HG03025 (cell line): ENCODE results near the gene NAA10.

Source experiments
- ATAC-seq: cut with Tn5 transposase; IDR thresholded peaks from one replicate; pipeline ENCODE4 v1.9.1; 2021; ENCODE audit warnings: mild to moderate bottlenecking, moderate library complexity; ENCODE audit not compliant: unreplicated experiment, low FRiP score

Gene NAA10

DNA sequence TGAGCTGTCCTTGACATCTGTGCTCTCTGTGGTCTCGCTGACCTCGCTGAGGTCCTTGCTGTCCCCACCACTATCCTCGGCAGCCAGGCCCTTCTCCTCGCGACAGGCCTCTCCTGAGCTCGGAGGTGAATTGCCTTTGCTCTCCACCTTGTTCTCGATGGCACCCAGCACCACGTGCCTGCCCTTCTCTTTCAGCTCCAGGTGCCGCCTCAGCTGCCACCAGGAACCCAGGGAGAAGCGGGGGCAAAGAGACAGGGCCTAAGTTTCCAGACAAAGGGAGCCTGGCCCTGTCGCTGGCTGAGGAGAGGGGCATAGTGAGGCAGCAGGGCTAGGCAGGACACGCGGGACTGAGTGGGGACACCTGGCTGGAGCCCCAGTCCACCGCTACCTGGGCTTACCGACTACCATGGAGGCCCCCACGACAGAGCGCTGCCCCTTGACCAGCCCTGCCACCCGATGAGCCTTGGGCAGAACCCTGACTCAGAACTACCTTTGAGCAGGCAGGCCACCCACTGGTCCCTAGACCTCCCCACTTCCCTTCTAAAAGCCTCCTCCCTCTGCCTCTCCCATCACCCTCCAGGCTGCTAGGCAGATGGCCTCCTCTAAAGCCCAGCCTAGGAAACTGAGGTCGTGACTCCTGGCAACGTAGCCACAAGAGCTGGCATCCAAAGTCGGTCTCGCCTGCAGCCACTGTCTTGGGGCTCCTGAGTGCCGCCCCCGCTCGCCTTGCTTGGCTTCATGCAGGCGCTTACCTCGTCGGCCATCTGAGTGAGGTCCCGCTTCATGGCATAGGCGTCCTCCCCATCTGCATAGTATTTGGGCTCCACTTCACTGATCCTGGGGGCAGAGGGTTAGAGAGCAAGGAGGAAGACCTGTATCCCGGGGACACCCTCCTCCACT is 4.6 kb downstream of the NAA10 start:
- no peak for ATAC-seq

DNA sequence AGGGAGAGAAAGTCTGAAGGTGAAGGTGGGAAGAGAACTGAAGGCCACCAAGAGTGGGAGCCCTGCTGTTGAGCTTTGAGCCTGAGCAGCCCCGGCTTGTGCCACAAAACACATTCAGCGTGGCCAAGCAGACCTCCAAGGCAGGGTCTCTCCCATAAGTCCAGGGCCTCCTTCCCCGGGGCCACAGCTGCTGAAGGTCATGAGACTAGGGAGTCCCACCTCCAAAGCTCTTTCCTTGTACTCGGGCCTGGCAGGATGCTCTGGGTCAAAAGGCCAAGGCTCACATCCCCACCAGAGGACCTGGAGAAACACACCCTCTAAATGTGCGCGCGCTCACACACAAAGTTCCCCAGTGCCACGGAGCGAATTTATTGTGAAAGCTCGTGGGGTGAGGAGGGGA is 5.3 kb downstream of the NAA10 start:
- no peak for ATAC-seq

DNA sequence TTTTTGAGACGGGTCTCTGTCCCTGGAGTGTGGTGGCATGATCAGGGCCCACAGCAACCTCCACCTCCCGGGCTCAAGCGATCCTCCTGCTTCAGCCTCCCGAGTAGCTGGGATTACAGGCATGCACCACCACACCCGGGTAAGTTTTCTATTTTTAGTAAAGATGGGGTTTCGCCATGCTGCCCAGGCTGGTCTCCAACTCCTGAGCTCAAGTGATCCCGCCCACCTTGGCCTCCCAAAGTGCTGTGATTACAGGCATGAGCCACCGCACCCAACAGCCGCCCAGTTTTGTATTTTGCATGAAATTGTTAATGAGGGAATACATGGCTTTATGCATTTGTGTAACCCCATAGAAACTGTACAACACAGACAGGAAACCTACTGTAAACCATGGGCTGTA is 6.0 kb downstream of the NAA10 start:
- ATAC-seq: no peak

DNA sequence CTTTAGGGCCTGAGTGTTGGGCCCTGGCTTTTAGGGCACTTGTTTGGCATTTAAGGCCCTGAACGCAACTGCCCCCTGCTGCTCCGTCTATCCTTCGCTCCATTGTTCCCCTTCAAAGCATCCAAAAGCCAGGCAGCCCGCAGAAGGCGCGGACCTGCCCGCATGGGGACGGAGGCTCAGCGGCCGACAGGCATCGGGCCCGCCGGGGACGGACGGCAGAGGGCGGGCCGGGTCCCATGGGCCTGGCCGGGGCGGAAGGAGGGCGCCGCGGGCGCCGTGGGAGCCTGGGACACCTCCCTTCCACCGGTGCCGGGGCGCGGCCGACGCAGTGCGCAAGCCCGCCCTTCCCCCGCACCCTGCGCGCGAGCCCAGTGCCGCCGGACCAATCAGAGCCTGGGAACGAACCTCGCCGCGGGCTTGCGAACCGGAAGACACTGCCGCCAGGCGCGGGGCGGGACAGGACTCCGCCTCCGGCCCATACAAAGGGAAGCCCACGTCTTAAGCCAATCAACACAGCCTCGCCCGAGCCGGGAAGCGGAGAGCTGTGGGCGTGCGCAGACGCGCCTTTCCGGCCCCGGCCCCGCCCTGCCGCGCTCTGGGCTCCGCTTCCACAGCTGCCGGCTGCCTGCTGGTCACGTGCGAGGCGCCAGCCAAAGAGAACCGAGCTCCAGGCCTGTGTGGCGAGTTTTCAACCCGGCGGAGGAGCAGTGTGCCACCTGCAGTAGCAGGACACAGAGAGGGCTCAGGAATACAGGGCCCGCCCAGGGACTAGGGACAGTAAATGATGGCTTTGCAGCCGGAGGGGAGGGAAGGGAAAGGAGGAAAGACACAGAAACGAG is 6.7 kb downstream of the NAA10 start:
- ATAC-seq: peak; percentile 53

DNA sequence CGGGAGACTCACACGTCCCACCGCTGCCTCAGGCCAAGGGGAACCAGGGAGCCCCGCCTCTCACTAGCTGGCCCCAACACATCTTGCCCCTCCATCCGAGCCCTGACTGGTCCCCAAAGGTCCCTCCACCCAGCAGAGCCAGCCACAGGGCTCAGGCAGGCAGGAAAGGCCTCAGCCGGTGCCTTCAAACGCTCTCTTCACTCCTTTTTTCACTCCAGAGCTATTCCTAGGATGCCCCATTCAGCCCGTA is 7.2 kb downstream of the NAA10 start:
- no peak for ATAC-seq

DNA sequence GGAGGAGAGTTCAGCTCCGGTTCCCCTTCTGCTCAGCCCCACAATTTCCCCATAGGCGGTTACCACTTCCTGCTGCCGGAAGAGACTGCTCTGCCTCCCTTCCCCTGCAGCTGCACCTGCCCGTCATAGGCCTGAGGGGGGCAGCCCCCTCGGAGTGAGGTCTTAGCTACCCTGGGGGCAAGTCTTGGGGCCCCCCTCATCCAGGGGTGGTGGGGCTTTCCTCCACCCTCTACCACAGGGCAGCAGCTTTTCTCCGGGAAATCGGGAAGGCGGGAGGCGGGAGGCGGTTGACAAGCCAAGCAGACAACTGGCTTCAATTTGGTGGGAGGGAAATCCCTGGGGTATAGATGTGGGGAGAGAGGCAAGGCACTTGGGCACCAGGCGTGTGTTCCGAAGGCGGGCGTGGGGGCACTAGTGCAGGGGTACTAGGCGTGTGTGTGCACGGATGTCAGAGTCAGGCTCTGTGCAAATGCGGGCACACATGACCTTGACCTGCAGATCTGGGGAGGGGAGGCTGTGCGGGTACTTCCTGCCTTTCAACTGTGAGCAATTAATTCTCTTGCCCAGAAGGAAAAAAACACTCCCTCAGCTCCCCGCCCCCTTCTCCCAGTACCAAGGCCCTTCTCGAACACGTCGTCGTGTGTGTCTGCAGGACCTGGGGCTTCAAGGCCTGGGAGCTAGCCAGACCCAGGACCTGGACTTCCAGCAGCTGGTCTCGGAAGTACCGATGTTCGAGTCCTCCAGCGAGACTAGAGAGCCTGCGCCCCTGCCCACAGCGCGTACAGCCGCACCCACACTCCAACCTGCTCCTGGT is 7.8 kb downstream of the NAA10 start:
- ATAC-seq: peak; percentile 41

DNA sequence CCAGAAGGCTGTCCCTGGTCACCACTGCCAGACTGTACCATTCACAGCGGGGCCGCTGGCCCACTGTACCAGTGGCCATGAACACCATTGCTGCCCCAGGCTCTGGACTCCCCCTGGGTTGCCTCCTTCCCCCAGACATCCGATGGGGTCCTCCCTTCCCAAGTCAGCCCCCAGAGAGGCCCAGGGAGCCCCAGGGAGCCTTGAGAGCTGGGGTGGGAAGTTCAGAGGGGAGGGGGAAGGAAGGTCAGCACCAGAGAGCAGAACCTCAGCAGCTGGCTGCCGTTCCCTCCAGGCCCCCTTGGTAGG is 8.3 kb downstream of the NAA10 start:
- no peak for ATAC-seq

DNA sequence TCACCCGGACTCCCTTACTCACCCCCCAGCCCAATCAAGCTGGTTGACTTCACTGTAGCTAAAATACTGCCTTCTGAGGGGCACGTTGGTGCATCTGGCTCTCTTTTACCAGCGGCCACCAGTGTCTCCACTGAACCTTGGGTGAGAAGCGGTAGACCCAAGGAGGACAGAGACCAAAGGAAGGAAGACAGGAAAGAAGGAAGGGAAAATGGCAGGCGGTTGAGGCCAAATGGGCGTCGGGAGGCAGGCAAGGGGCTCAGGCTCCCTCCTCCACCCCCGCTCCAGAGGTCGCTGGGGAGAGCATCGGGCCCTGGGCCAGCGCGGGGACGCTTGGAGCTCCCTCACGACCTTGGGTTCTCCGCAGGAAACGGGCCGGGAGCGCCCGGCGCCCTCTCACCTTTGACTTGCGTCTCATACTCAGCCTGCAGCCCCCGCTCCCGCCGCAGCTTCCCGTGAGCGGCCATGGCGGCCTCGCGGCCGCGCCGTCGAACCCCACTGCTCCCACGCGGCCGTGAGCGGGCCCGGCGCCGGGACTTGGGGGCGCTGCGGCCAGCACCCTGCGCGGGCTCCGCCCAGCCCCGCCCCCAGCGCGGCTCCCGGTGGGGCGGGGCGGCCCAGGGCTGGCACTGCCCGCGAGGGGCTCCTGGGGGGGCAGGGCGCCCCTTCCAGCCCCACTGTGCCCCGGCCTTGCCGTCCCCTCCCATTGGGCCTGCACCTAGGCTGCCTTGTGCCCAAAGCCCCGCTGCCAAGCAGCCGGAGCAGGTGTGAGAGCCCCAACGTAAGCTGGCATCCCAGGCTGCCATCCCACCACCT is 8.9 kb downstream of the NAA10 start, which contains the start of gene ARHGAP4:
TSS of gene ARHGAP4 (minus strand) at position 526 of the 813 bp plus-strand sequence. CDS start at position 464, 62 bp downstream.
- no peak for ATAC-seq

DNA sequence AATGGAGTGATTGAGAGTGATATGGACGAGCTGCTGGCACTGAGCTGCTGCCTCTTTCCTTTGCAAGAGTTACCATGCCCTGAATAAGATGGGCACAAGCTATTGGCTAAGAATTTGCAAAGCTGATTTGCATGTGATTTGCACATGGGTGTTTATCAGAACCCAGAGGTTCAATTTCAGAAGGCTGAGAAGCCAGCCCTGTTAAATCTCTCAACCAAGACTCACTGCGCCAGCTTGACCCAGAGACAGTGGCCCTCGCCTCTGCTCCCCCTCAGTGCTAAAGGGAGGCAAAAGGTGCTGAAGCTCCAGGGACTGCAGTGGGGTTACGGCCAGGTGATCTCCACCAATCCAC is 9.5 kb downstream of the NAA10 start:
- no peak for ATAC-seq

DNA sequence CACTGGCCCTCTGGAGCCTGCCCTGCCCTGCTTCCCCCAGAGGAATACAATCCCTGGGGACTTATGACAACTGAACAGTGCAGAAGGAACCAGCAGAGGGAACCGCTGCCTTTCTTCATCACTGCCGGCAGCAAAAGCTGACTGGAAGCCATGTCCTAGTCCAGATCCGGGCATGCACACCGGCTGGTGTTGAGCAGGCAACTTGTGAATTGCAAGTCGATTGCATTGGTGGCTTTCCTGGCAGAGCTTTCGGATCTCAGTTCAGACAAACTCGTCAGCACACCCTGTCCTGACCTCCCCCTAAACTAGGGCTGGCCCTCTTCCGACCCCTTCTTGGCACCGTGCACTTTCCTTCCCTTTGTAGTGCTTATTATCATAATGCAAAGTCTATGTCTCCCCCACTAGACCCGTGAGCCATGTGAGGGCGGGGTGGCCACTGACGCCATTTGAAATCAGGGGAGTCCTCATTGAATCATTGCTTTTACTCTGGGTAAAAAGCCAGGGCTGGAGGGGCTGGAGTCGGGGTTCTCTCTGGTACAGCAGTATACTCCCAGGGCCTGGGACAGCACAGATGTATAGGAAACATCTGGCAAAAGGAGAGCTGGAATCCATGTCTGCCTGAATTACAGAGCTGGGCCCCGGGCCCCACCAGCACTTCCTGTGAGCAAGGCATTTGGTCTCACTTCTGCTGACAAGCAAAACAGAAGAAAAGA is 10.5 kb downstream of the NAA10 start:
- ATAC-seq: no peak

DNA sequence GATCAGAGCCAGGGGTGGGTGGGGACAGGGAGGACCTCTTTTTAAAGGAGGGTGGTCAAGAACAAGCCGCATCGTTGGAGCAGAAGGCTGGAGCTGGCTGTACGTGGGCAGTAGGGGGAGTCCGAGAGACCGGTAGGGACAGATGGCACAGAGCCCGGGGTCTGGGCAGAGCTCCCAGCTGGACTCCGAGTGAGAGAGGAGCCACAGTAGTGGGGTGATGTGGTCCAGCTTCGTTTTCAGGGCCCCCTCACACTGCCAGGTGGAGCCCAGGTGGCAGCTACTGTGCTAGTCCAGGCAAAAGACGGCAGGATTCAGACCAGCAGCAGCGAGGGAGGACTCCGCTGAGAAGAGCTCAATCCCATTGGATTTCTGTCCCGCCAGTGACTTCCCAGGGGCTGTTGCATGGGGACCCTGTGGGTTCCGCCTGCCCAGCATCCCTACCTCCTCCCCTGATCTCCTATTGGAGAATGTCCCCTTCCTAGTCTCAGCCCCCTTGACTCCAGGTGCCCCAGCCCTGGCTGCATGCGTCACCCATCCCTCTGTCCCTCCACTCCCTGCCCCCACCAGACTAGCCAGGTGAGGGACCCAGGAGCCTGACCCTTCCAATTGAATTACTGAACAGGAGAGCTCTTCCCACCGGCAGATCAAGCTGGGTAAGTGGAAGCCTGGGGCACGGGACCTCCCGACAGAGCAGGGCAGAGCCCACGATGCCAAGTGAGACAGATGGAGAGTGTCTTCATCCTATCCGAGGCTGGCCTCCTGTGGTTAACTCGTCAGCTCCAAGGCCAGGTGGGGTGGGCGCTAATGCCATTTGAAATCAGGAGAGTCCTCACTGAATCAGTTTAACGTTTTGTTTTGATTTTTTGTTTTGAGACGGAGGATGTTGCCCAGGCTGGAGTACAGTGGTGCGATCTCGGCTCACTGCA is 11.6 kb downstream of the NAA10 start:
- ATAC-seq: no peak

DNA sequence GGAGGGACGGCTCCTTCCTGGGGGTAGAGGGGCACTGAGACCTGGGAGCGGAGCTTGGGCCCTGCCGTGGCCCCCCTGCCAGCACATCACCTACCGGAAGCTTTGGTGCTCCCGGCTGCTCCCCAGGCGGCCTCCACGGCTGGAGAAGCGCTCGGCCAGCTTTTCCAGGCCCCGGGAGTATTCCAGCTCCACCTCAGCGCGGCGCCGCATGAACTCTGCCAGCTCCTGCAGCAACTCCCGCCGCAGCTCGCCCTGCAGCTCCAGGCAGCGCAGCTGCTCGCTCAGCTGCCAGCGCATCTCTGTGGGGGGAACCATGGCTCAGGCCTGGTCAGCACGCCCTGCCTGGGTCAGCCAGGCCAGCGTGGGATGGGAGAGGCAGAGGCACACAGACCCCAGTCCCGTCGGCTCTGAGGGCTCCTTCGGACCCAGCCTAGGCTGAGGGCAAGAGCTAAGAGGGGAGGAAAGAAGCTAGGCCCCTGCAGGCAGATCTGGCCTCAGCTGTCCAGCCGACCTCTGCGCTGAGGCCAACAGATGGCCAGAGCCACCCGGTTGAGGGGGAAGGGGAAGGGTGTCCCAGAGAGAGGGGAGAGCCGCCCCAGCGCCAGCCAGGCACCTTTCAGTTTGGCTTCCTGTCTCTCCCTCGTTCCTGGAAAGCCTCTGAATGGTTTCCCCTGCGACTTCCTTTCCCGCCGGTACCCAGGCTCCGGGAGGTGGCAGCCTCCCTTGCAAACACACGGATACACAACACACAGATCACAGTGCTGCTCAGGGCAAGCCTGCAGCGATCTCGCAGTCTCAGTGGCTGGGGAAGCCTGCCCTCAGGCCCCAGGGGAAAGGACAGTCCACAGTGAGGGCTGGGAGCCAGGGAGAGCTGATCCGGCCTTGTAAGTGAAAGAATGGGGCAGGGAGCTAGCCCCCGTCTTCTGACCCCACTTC is 13.1 kb downstream of the NAA10 start:
- ATAC-seq: no peak

DNA sequence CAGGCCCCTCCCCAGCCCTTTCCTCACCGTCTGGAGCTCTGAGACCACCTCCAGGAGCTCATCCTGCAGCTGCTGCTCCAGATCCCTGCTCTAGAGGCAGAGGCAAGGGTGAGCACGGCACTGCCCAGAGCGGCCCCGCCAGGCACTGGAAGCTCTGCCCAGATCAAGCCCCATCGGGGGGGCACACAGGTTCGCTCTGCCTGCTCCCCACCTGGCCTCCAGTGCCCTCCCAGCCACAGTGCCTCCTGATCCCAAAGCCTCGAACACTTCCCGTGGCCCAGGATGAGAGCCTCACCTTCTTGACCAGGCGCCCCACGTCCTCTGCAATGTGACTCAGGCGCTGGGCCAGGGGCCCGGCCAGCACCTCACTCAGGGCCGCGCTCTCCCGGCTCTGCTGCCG is 13.8 kb downstream of the NAA10 start:
- no peak for ATAC-seq

DNA sequence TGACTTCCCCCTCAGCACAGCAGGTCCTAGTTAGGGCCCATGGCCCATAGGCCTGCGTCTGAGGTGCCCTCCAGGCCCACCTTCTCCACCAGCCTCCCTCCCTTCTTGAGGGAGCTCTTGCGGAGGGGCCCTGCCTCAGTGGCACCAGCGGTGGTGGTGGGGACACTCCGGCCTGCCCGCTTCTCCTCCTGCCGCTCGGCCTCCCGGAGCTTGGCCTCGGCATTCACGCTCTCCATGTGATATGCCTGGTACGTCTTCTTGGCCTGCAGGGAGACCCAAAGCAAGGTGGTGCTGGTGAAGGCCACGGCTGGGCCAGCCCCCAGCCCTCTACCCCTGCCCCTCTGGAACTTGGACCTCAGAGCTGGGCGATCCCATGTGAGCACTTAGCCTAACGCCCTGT is 14.3 kb downstream of the NAA10 start:
- ATAC-seq: no peak

DNA sequence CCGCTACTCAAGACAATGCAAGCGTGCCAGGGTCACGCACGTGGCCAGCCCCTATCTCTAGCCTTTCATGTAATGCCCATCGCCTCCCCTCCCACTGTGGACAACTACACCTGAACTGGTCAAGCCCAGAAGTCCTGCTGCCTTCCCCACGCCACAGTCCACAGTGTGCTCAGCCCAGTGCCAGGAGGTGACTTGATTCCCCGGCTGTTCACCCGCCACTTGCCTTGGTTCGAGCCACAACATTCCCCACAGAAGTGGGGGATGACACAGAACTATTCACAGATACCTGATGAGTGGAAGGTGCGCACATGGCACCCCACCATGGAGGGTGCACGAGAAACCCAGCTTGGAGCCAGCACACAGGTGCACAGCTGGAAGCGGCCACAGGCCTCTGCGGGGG is 15.6 kb downstream of the NAA10 start:
- ATAC-seq: no peak

DNA sequence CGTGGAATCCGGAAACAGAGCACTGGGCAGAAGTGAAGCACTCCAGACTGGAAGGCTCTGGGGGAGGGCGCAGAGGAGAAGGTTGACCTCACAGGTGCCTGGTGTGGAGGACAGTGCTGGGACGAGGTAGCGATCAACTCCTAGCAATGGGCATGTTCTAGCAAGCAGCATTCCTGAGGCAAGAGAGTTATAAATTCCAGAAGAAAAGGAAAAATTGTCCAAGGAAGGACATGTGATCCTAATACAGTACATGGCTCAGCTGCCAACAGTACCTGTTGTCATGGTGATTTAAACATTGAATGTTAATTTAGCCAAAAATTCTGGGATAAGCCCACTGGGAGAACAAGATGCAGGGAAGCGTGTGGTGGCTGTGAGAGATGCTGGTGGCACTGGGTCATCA is 17.0 kb downstream of the NAA10 start:
- no peak for ATAC-seq

DNA sequence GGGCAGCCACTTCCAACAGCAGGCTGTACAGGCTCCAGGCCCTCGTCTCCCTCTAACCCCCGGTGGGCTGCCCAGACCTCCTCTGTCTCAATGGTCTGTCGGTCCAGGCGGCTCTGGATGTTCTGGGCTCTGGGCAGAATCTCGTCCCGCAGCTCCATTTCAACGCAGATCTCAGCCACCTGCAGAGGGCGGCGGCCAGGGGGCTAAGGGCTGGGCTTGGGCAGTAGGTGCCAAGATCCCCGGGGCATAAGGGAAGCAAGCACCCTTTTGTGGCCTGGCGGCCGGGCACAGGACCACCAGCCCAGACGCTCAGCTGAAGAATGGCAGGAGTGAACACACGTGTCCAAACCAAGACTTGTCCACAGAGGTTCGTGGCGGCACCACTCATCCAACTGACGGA is 21.1 kb downstream of the NAA10 start:
- ATAC-seq: no peak

DNA sequence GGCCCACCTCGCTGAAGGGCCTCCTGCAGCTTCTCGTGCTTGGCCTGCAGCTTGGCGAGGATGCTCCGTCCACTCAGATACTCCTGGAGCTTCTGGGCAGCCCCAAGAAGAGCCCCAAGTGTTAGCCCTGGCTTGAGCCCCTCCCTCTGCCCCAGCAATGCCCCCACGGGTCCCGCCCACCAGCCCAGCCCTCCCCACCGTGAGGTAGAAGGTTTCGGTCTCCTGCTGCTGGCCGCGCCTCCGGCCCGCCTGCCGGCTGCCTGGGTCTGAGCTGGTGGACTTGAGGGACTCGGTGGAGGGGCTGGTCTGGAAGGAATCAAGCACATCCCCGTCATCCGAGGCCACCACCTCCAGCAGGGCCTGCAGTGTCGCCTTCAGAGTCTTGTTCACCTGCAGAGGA is 21.6 kb downstream of the NAA10 start:
- no peak for ATAC-seq
